Measurements from ENCODE around the gene CEP72.

GRCh38 chr5:635306-636055, 23.3 kb downstream of the CEP72 start:
- TF ChIP-seq POLR2A (IDR thresholded peaks at IDR 0.05) = no peak
- TF ChIP-seq CTCF (IDR thresholded peaks at IDR 0.05) = no peak
- TF ChIP-seq EP300 (IDR thresholded peaks at IDR 0.05; ENCODE audit: low read depth) = no peak

Data from transverse colon (tissue), 3 donors.